Measurements from ENCODE around the gene PDLIM3. TPM values are rescaled to one million over a fixed set of nuclear protein-coding genes. Genes with fewer than 3 reads are reported as not detected.

The PDLIM3 gene
- total and polyA plus RNA-seq, 9 of the 15 experiments (the other 6 are each of a cell fraction or from before 2014, with no cell fraction given) = 0.06 TPM; not detected in 8

DNA sequence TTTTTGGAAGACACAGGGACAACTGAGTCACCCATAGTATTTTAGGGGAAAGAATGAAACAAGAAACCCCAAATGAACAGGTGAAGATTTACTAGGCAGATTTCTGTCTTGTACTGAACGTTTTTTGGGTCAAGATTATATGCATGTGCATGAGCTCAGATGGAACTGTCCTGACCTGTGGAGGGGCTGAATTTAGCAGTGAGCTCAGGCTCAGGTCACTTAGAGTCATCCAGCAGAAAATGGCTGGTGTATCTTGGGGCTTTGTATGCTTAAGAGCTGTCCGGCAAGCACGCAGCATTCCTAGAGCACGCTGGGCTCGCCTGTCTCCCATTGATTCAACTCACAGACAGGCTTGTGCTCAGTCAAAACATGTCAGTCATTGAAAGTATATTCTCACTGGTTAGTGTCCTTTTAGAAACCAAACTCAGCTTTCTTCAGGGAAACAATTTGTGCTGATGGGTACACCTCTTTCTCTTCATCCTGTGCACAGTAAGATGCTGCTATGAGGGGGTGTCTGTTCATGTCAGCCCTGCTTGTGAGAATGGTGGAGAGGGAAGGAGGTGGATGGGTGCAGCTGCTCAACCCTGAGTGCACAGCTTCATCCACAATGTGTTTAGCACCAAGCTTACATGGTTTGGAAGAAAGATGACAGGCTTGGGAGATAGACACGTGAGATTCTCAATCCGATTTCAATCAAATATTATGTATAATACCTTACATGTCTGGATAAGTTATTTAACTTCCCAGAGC lies 47.5 kb upstream of the PDLIM3 start (continued):
- TF ChIP-seq ZNF316 (IDR thresholded peaks at IDR 0.05) (no peak), CTBP1 (IDR thresholded peaks at IDR 0.05; ENCODE audit: borderline replicate concordance) (no peak), MTA3 (IDR thresholded peaks at IDR 0.05; ENCODE audit: borderline replicate concordance) (no peak), E2F3 (CRISPR knock-in tag; IDR thresholded peaks at IDR 0.05) (no peak)

DNA sequence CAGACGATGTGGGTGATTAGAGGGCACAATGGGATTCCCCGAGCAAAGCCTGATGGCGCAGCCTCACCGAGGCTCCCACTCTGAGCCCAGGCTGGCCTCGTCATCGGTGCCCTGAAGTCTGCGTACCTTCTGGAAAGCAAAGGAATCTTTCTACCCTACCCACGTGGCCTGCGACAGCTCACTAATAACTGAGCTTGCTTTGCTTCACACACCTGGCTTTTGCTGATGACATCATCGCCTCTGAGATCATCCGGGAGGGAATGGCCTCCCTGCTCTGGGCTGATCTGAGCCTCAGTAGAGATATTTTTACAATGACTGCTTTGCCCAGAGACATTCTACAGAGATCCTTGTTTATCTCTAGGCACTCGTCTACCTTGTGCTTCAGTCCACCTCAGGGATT lies 45.4 kb upstream of the PDLIM3 start:
- ATAC-seq = peak; percentile 71
- POLR2A ChIA-PET = interaction anchor here (0.6 kb wide), 1 partner anchor 593 kb away, joined by 3 read pairs; no protein-coding TSS in a partner anchor
- peak; percentile 64; the same call in 1 of the 2 replicates for TF ChIP-seq JUN (IDR thresholded peaks at IDR 0.05; ENCODE audit: borderline replicate concordance, low read depth, low read length)
- no peak for TF ChIP-seq JUN (CRISPR knock-in tag; IDR thresholded peaks at IDR 0.05; ENCODE audit: borderline replicate concordance)
- TF ChIP-seq JUND (IDR thresholded peaks at IDR 0.05; ENCODE audit: borderline replicate concordance, low read depth, low read length) = peak; percentile 62; the same call in 1 of the 2 replicates
- peak; percentile 53; the same call in 1 of the 3 replicates for TF ChIP-seq JUND (tag; IDR thresholded peaks at IDR 0.05; ENCODE audit: borderline replicate concordance, low read depth, low read length)
- peak; percentile 41; the same call in 1 of the 2 replicates for TF ChIP-seq L3MBTL2 (IDR thresholded peaks at IDR 0.05)
- TF ChIP-seq ATF7 (IDR thresholded peaks at IDR 0.05) = peak; percentile 80; the same call in 1 of the 2 replicates
- TF ChIP-seq, protein P1, sequence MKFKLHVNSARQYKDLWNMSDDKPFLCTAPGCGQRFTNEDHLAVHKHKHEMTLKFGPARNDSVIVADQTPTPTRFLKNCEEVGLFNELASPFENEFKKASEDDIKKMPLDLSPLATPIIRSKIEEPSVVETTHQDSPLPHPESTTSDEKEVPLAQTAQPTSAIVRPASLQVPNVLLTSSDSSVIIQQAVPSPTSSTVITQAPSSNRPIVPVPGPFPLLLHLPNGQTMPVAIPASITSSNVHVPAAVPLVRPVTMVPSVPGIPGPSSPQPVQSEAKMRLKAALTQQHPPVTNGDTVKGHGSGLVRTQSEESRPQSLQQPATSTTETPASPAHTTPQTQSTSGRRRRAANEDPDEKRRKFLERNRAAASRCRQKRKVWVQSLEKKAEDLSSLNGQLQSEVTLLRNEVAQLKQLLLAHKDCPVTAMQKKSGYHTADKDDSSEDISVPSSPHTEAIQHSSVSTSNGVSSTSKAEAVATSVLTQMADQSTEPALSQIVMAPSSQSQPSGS (CRISPR knock-in tag; IDR thresholded peaks at IDR 0.05) = no peak
- TF ChIP-seq CREM (IDR thresholded peaks at IDR 0.05; ENCODE audit: low read depth) = 0 out of 2 replicates have a peak, but pooled peaks have one; percentile 17
- TF ChIP-seq, protein P2, sequence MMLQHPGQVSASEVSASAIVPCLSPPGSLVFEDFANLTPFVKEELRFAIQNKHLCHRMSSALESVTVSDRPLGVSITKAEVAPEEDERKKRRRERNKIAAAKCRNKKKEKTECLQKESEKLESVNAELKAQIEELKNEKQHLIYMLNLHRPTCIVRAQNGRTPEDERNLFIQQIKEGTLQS (IDR thresholded peaks at IDR 0.05) = peak; percentile 84
- TF ChIP-seq, protein P2 (CRISPR knock-in tag; conservative IDR thresholded peaks at IDR 0.05) = no peak
- no peak for TF ChIP-seq BRD4 (IDR thresholded peaks at IDR 0.05)

More for the DNA sequence above, 45.4 kb upstream of the PDLIM3 start:
- DNase-seq (ENCODE audit: extremely low read depth in 1 of 4, low spot score in 3 of 4) (no peak), FAIRE-seq (no peak)
- Histone ChIP-seq H3K79me2 (ENCODE audit: control insufficient read depth, insufficient read depth, low read length) (no peaks in the 10 kb centered on the region), H3K9ac (ENCODE audit: insufficient read depth in 1 of 2, low read depth in 2 of 2, low read length in 2 of 2) (no peak overlapping the region), H2AFZ (ENCODE audit: low read depth, low read length) (no peak overlapping the region), H3K9me1 (ENCODE audit: control insufficient read depth, insufficient read depth, low read length) (no peaks in the 10 kb centered on the region), H3K27ac (ENCODE audit: extremely low read depth, low read depth, low read length) (no peak overlapping the region), H3K27me3 (ENCODE audit: control insufficient read depth in 2 of 2, insufficient read depth in 2 of 2, low read length in 2 of 2) (peaks cover 24 to 37% of the 10 kb centered on the region in 2 experiments), H3K4me2 (ENCODE audit: insufficient read depth, low read length) (peak overlapping the region; percentile 25; the same call in 1 of the 2 replicates), H3K9me3 (replicated peaks; ENCODE audit: control insufficient read depth, insufficient read depth, low read depth, low read length) (no peaks in the 10 kb centered on the region), H3K4me1 (replicated peaks in 1 of 2; ENCODE audit: control insufficient read depth in 2 of 2, insufficient read depth in 2 of 2, low read length in 2 of 2) (no peaks in the 10 kb centered on the region; a peak in 1 of 5 replicates), H4K20me1 (replicated peaks; ENCODE audit: control insufficient read depth, insufficient read depth, low read length) (no peaks in the 10 kb centered on the region), H3K36me3 (ENCODE audit: control insufficient read depth, insufficient read depth, low read length) (no peaks in the 10 kb centered on the region), H3K4me3 (no peak overlapping the region)
- intact Hi-C loops (cut with micrococcal nuclease) = no loop called here
- in situ Hi-C loops (cut with MboI) = no loop called here
- no TSS peak for BruUV-seq (replicated peaks)
- CTCF ChIA-PET (ENCODE audit: low intra/inter-chr PET ratio) = no interaction called here
- WGBS (ENCODE audit: insufficient coverage, low coverage, missing lambda C conversion rate) = 21% methylated on average over 12 of the region's 12 CpGs

Measured in K562 (cell line).